A549 (cell line): Measurements from ENCODE around the gene PICK1. TPM values are rescaled to one million over a fixed set of nuclear protein-coding genes. Genes with fewer than 3 reads are reported as not detected.
"Not testable (repeated sequence)": the region's sequence is repeated elsewhere in the genome, so short reads cannot be mapped to it uniquely, and the experiment has no call there.

Experiments
- ATAC-seq, 2 experiments: fragments of 200-7000 bp in 1 of 2; fragments of >200 bp in 1 of 2; cut with Nextera tagmentation in 1 of 2; cut with Tn5 transposase in 1 of 2; 3 replicates each; pipeline versions ENCODE4 v1.8.0 to v1.9.1; 2018 to 2020; ENCODE audit warnings: mild to moderate bottlenecking in 1 of 2, moderate library complexity in 1 of 2
- CTCF ChIA-PET: fragments of 300-600 bp; sonication (Branson Sonifier 250); formaldehyde crosslinking; extraction: SDS; loops from one replicate; lab custom pipeline; 2021; ENCODE audit warnings: antibody characterized with exemption, inconsistent platforms; lab: Yijun Ruan, JAX
- POLR2A ChIA-PET: fragments of 350-600 bp; formaldehyde crosslinking; extraction: SDS; loops from one replicate; lab custom pipeline; 2021; ENCODE audit warnings: antibody characterized with exemption, inconsistent platforms; lab: Yijun Ruan, JAX
- DNase-seq, 2 experiments: peaks; one replicate each; pipeline versions ENCODE4 v3.0.0 to v3.0.0-alpha.2; 2011 to 2016; ENCODE audit warnings: low read depth in 1 of 2, low spot score in 1 of 2
- FAIRE-seq: peaks from 2 replicates; lab custom pipeline; 2011; peaks lifted over from hg19 to GRCh38; lab: Jason Lieb, UNC
- H3K27ac ChIP-seq, 2 experiments: fragments of >200 bp; sonication (Bioruptor Twin); formaldehyde crosslinking; 3 replicates each; pipeline ENCODE4 v1.5.1; 2016 to 2017
- H3K4me1 ChIP-seq: fragments of >200 bp; sonication (Bioruptor Twin); formaldehyde crosslinking; 3 replicates; pipeline ENCODE4 v1.6.1; 2016
- H3K4me2 ChIP-seq: fragments of >200 bp; sonication (Bioruptor Twin); formaldehyde crosslinking; 3 replicates; pipeline ENCODE4 v1.6.1; 2016
- H3K4me3 ChIP-seq: fragments of >200 bp; sonication (Bioruptor Twin); formaldehyde crosslinking; 3 replicates; pipeline ENCODE4 v1.5.1; 2016
- H3K9me3 ChIP-seq: fragments of >200 bp; sonication (Bioruptor Twin); formaldehyde crosslinking; 3 replicates; pipeline ENCODE4 v1.6.1; 2016
- ATOH8 ChIP-seq: fragments of 250-450 bp; sonication (Bioruptor Pico); IDR thresholded peaks from 2 replicates; pipeline ENCODE4 v1.5.0; 2020; ENCODE audit warnings: low read depth, mild to moderate bottlenecking, moderate library complexity
- CBX2 ChIP-seq: fragments of 200-600 bp; sonication (generic); IDR thresholded peaks from 2 replicates; pipeline ENCODE4 v1.6.1; 2016; ENCODE audit warnings: low read depth, mild to moderate bottlenecking, borderline replicate concordance
- CBX8 ChIP-seq: fragments of 200-600 bp; sonication (generic); IDR thresholded peaks from 2 replicates; pipeline ENCODE4 v1.6.1; 2016
- CEBPB ChIP-seq, 2 experiments: fragments of >200 bp in 1 of 2; sonication (Bioruptor Twin) in 1 of 2; formaldehyde crosslinking in 1 of 2; IDR thresholded peaks; 2 replicates each; pipeline ENCODE4 v1.6.1; 2012 to 2016
- CTCF ChIP-seq: fragments of >200 bp; sonication (Bioruptor Twin); formaldehyde crosslinking; IDR thresholded peaks from 3 replicates; pipeline ENCODE4 v1.5.1; 2016
- EHF ChIP-seq: fragments of 250-450 bp; sonication (Bioruptor Pico); IDR thresholded peaks from 2 replicates; pipeline ENCODE4 v1.5.0; 2020; ENCODE audit warnings: mild to moderate bottlenecking
- EP300 ChIP-seq, 2 experiments: fragments of >200 bp; sonication (Bioruptor Twin); formaldehyde crosslinking; IDR thresholded peaks; 2 replicates in 1 of 2; 3 replicates in 1 of 2; pipeline ENCODE4 v1.6.1; 2016 to 2017
- HEYL ChIP-seq: fragments of 250-450 bp; sonication (Bioruptor Pico); IDR thresholded peaks from 2 replicates; pipeline ENCODE4 v1.8.0; 2021; ENCODE audit warnings: mild to moderate bottlenecking, moderate library complexity
- HOXA7 ChIP-seq: fragments of 250-450 bp; sonication (Bioruptor Pico); IDR thresholded peaks from 2 replicates; pipeline ENCODE4 v1.5.0; 2020; ENCODE audit warnings: mild to moderate bottlenecking, moderate library complexity
- HOXB13 ChIP-seq: fragments of 250-450 bp; sonication (Bioruptor Pico); IDR thresholded peaks from 2 replicates; pipeline ENCODE4 v1.5.0; 2020; ENCODE audit warnings: low read depth, mild to moderate bottlenecking, moderate library complexity
- KDM1A ChIP-seq: fragments of 200-600 bp; sonication (generic); IDR thresholded peaks from 2 replicates; pipeline ENCODE4 v1.6.1; 2016; ENCODE audit warnings: low read depth, mild to moderate bottlenecking
- KDM5A ChIP-seq: fragments of 200-600 bp; sonication (generic); IDR thresholded peaks from 2 replicates; pipeline ENCODE4 v1.6.1; 2016; ENCODE audit warnings: antibody characterized with exemption, mild to moderate bottlenecking
- MAX ChIP-seq: IDR thresholded peaks from 2 replicates; pipeline ENCODE4 v1.6.1; 2012
- MYC ChIP-seq: IDR thresholded peaks from 2 replicates; pipeline ENCODE4 v1.6.1; 2012; ENCODE audit warnings: mild to moderate bottlenecking, inconsistent platforms, low read length, improper control_type of control experiment, borderline replicate concordance
- NR3C1 ChIP-seq: fragments of >200 bp; sonication (Bioruptor Twin); formaldehyde crosslinking; IDR thresholded peaks from 3 replicates; pipeline ENCODE4 v1.6.1; 2017
- PBX3 ChIP-seq: IDR thresholded peaks from 2 replicates; pipeline ENCODE4 v1.6.1; 2012
- PHF8 ChIP-seq: fragments of 200-600 bp; sonication (generic); IDR thresholded peaks from 2 replicates; pipeline ENCODE4 v1.6.1; 2016; ENCODE audit warnings: low read depth, mild to moderate bottlenecking, antibody characterized with exemption, moderate library complexity, borderline replicate concordance
- POLR2A ChIP-seq: IDR thresholded peaks from 2 replicates; pipeline ENCODE4 v1.6.1; 2012; ENCODE audit warnings: mild to moderate bottlenecking, low read length
- REST ChIP-seq: fragments of 200-600 bp; sonication (generic); IDR thresholded peaks from 2 replicates; pipeline ENCODE4 v1.6.1; 2016; ENCODE audit warnings: antibody characterized with exemption, mild to moderate bottlenecking, moderate library complexity
- RNF2 ChIP-seq: fragments of 200-600 bp; sonication (generic); IDR thresholded peaks from 2 replicates; pipeline ENCODE4 v1.6.1; 2016; ENCODE audit warnings: low read depth, mild to moderate bottlenecking, antibody characterized with exemption, moderate library complexity, borderline replicate concordance
- SMC3 ChIP-seq: fragments of >200 bp; sonication (Bioruptor Twin); formaldehyde crosslinking; IDR thresholded peaks from 3 replicates; pipeline ENCODE4 v1.6.1; 2018; ENCODE audit warnings: inconsistent platforms
- SREBF2 ChIP-seq: fragments of 450-650 bp; IDR thresholded peaks from 2 replicates; pipeline ENCODE4 v1.6.1; 2014; ENCODE audit warnings: mild to moderate bottlenecking, moderate library complexity
- TFCP2L1 ChIP-seq: fragments of 250-450 bp; sonication (Bioruptor Pico); IDR thresholded peaks from 2 replicates; pipeline ENCODE4 v1.5.0; 2021; ENCODE audit warnings: mild to moderate bottlenecking
- TP53 ChIP-seq: fragments of 250-450 bp; sonication (Bioruptor Pico); IDR thresholded peaks from 2 replicates; pipeline ENCODE4 v1.5.0; 2021; ENCODE audit warnings: mild to moderate bottlenecking, moderate library complexity
- ZNF302 ChIP-seq: fragments of 250-450 bp; sonication (Bioruptor Pico); IDR thresholded peaks from 2 replicates; pipeline ENCODE4 v1.9.0; 2021; ENCODE audit warnings: inconsistent platforms, mild to moderate bottlenecking, moderate library complexity
- ZSCAN20 ChIP-seq: fragments of 250-450 bp; sonication (Bioruptor Pico); IDR thresholded peaks from 2 replicates; pipeline ENCODE4 v1.8.0; 2022; ENCODE audit warnings: mild to moderate bottlenecking, moderate library complexity
- WGBS: methylation state at CpG from one replicate; pipeline ENCODE4 v1.1.6; 2017; ENCODE audit errors: missing lambda C conversion rate; 5-methylcytosine and 5-hydroxymethylcytosine counted together
- polyA plus RNA-seq, 4 experiments: library from polyadenylated mRNA; depleted of rRNA in 3 of 4; stranded (reverse); fragments of >200 nt; fragmentation: RNase III in 1 of 4; extraction: RNeasy Plus Mini Kit Qiagen cat#74134 plus additional on column Dnase treatment in 1 of 4; gene quantifications; 2 replicates in 3 of 4; 3 replicates in 1 of 4; pipeline ENCODE4 v1.2.3, GENCODE V29; 2011 to 2017

PICK1 gene
- polyA plus RNA-seq, 2 of the 4 experiments (the other 2 are of a cell fraction): 15.6 to 17.8 TPM

GRCh38 chr22:38036392-38037062 is 20.7 kb upstream of the PICK1 start:
- DNase-seq (no peak), ATAC-seq (no peak), FAIRE-seq (no peak)
- Histone ChIP-seq H3K4me1 (peaks cover 32% of the 10 kb centered on the region), H3K4me2 (no peak overlapping the region), H3K27ac (peak overlapping the region in 1 of 2 experiments; percentile 52; a peak in 3 of 6 replicates), H3K4me3 (no peak overlapping the region), H3K9me3 (no peaks in the 10 kb centered on the region)
- ChIA-PET CTCF (interaction anchor here (2.9 kb wide), 1 partner anchor 16 kb away, joined by 21 read pairs; no protein-coding TSS in a partner anchor), POLR2A (no interaction called here)
- 80% methylated on average over 5 of the region's 10 CpGs for WGBS
- no peak for TF ChIP-seq NR3C1
- TF ChIP-seq KDM5A: no peak
- no peak for TF ChIP-seq PHF8
- no peak for TF ChIP-seq EHF
- TF ChIP-seq MAX: no peak
- TF ChIP-seq EP300 (IDR thresholded peaks at IDR 0.05): no peak
- no peak for TF ChIP-seq ZSCAN20
- no peak for TF ChIP-seq TFCP2L1 (CRISPR knock-in tag)
- TF ChIP-seq SREBF2: no peak
- TF ChIP-seq CTCF: no peak
- TF ChIP-seq MYC: no peak
- no peak for TF ChIP-seq CBX2
- TF ChIP-seq TP53 (CRISPR knock-in tag): no peak
- TF ChIP-seq CEBPB (IDR thresholded peaks at IDR 0.05): no peak

- WGBS: 87% methylated on average over 13 of the region's 13 CpGs
- CTCF ChIA-PET: interaction anchor here (0.7 to 2.9 kb wide), 4 partner anchors 10 to 385 kb away, joined by 3 to 21 read pairs (median 4); no protein-coding TSS in a partner anchor
- DNase-seq, POLR2A ChIA-PET, FAIRE-seq, H3K4me3 ChIP-seq, H3K27ac ChIP-seq, H3K9me3 ChIP-seq, H3K4me2 ChIP-seq, ATAC-seq: not testable (repeated sequence)
- H3K4me1 ChIP-seq: peaks cover 29% of the 10 kb centered on the region
Measured at GRCh38 chr22:38037367-38038150, 19.6 kb upstream of the PICK1 start.

GRCh38 chr22:38038426-38038825 is 18.8 kb upstream of the PICK1 start:
- ChIA-PET CTCF (interaction anchor here (0.8 to 2.9 kb wide), 3 partner anchors 11 to 384 kb away, joined by 3 to 21 read pairs (median 4); no protein-coding TSS in a partner anchor), POLR2A (no interaction called here)
- ATAC-seq: no peak
- H3K9me3 ChIP-seq: no peaks in the 10 kb centered on the region
- no peak overlapping the region for H3K4me3 ChIP-seq
- peaks cover 20% of the 10 kb centered on the region for H3K4me1 ChIP-seq
- DNase-seq: no peak
- WGBS: 89% methylated on average over 14 of the region's 23 CpGs
- no peak overlapping the region for H3K27ac ChIP-seq
- FAIRE-seq: no peak
- no peak overlapping the region for H3K4me2 ChIP-seq
- TF ChIP-seq SMC3: no peak
- no peak for TF ChIP-seq NR3C1
- no peak for TF ChIP-seq HOXA7 (CRISPR knock-in tag)
- no peak for TF ChIP-seq HEYL (CRISPR knock-in tag)
- no peak for TF ChIP-seq REST
- TF ChIP-seq PBX3: no peak
- TF ChIP-seq SREBF2: no peak
- TF ChIP-seq RNF2: no peak
- TF ChIP-seq EHF: no peak
- no peak for TF ChIP-seq ATOH8 (CRISPR knock-in tag)
- TF ChIP-seq HOXB13 (CRISPR knock-in tag): no peak
- no peak for TF ChIP-seq CBX8
- no peak for TF ChIP-seq POLR2A
- TF ChIP-seq KDM1A: no peak
- TF ChIP-seq ZNF302 (CRISPR knock-in tag): no peak
